Measurements from ENCODE around the gene FBN1. TPM values are rescaled to one million over a fixed set of nuclear protein-coding genes. Genes with fewer than 3 reads are reported as not detected.
A peak's percentile ranks its signal among the peaks of the same experiment; 100 is the strongest.

The FBN1 gene
- total RNA-seq, 2 donors from 2014 or later: 12.1 to 81.9 TPM

DNA sequence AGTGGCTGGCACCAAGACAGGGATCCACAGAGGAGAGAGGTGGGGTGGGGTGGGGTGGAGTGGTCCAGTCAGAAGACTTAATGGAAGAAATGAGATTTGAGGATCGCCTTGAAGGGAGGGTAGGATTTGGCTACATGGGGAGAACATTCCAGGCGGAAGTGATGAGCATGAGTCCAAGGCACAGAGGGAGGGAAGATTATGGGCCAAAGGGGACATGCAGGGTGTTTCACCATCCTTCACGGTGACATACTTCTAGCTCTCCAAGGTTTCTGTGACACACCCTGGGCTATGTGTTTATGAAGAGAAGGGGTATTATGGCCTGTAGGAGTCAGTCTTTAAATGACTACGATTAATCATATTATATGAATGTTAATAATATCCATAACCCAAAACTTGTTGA, 7.7 kb upstream of the FBN1 start:
- TF ChIP-seq POLR2A (IDR thresholded peaks at IDR 0.05): no peak
- no peak for TF ChIP-seq POLR2AphosphoS5 (IDR thresholded peaks at IDR 0.05)
- TF ChIP-seq, protein P1, sequence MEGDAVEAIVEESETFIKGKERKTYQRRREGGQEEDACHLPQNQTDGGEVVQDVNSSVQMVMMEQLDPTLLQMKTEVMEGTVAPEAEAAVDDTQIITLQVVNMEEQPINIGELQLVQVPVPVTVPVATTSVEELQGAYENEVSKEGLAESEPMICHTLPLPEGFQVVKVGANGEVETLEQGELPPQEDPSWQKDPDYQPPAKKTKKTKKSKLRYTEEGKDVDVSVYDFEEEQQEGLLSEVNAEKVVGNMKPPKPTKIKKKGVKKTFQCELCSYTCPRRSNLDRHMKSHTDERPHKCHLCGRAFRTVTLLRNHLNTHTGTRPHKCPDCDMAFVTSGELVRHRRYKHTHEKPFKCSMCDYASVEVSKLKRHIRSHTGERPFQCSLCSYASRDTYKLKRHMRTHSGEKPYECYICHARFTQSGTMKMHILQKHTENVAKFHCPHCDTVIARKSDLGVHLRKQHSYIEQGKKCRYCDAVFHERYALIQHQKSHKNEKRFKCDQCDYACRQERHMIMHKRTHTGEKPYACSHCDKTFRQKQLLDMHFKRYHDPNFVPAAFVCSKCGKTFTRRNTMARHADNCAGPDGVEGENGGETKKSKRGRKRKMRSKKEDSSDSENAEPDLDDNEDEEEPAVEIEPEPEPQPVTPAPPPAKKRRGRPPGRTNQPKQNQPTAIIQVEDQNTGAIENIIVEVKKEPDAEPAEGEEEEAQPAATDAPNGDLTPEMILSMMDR (IDR thresholded peaks at IDR 0.05): no peak
- H3K9me3 ChIP-seq: no peaks in the 10 kb centered on the region
- no peaks in the 10 kb centered on the region for H3K36me3 ChIP-seq
- H3K4me1 ChIP-seq (replicated peaks): no peaks in the 10 kb centered on the region
- intact Hi-C loops (cut with DNase I): loop anchor here (5.0 kb wide), 1 partner anchor 144 kb away; no protein-coding TSS in a partner anchor
- H3K27ac ChIP-seq: no peak overlapping the region
- no peaks in the 10 kb centered on the region for H3K27me3 ChIP-seq (replicated peaks; ENCODE audit: insufficient read depth)
- DNase-seq (ENCODE audit: low spot score): no peak
- no peak overlapping the region for H3K4me3 ChIP-seq
- 93% methylated on average over 4 of the region's 4 CpGs for WGBS

DNA sequence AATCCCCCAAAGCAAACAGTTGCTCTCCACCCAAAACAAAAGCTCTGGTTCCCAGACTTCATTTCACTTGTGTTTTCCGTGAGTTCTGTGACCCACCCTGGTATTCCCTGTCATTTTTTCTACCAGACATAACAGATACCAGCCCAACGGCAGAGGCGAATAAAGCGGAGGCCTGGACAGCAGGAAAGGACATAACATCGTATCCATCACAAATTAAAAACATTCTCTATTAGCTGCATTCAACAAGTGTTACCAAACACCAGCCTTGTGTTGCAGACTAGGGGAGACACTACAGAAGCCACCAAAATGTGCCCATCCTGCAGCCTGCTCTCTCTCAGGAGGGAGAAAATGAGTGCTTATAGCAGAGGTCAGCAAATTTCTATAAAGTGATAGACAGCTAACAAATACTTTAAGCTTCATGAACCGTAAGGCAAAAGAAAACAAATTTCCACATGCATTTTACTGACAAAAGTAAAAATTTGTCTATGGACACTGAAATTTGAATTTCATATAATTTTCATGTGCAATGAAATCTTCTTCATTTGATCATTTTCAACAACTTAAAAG, 7.1 kb upstream of the FBN1 start:
- H3K4me1 ChIP-seq (replicated peaks): no peaks in the 10 kb centered on the region
- DNase-seq (ENCODE audit: low spot score): no peak
- TF ChIP-seq POLR2AphosphoS5 (IDR thresholded peaks at IDR 0.05) (no peak), POLR2A (IDR thresholded peaks at IDR 0.05) (no peak)
- TF ChIP-seq, protein P1 (IDR thresholded peaks at IDR 0.05): no peak
- WGBS: 91% methylated on average over 6 of the region's 6 CpGs
- intact Hi-C loops (cut with DNase I): loop anchor here (5.0 kb wide), 1 partner anchor 145 kb away; no protein-coding TSS in a partner anchor
- no peak overlapping the region for H3K27ac ChIP-seq
- no peaks in the 10 kb centered on the region for H3K36me3 ChIP-seq
- no peaks in the 10 kb centered on the region for H3K9me3 ChIP-seq
- H3K27me3 ChIP-seq (replicated peaks; ENCODE audit: insufficient read depth): no peaks in the 10 kb centered on the region
- no peak overlapping the region for H3K4me3 ChIP-seq

DNA sequence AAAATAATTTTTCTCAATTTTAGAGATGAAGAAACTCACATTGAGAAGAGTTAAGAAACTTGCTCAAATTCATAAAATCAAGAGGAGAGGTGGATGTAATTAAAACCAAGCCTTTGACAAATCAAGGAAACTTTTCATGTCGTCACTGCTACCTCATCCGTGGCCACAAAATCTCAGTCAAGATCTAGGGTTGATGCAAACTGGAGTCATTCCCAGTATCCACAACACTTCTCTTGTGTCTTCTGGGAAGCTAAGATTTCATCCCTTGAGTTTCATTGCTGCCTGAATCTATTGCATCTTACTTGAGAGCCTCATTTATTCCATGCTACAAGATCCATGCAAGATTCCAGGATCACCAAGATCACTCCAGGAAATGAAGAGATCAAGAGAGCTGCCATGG, 5.4 kb upstream of the FBN1 start:
- 97% methylated on average over 2 of the region's 2 CpGs for WGBS
- Histone ChIP-seq H3K4me1 (replicated peaks) (no peaks in the 10 kb centered on the region), H3K27me3 (replicated peaks; ENCODE audit: insufficient read depth) (no peaks in the 10 kb centered on the region), H3K9me3 (no peaks in the 10 kb centered on the region), H3K4me3 (no peak overlapping the region), H3K27ac (no peak overlapping the region), H3K36me3 (no peaks in the 10 kb centered on the region)
- no peak for DNase-seq (ENCODE audit: low spot score)
- intact Hi-C loops (cut with DNase I): loop anchor here (5.0 kb wide), 1 partner anchor 146 kb away; no protein-coding TSS in a partner anchor
- TF ChIP-seq POLR2AphosphoS5 (IDR thresholded peaks at IDR 0.05): no peak
- TF ChIP-seq, protein P1 (IDR thresholded peaks at IDR 0.05): no peak
- TF ChIP-seq POLR2A (IDR thresholded peaks at IDR 0.05): no peak

DNA sequence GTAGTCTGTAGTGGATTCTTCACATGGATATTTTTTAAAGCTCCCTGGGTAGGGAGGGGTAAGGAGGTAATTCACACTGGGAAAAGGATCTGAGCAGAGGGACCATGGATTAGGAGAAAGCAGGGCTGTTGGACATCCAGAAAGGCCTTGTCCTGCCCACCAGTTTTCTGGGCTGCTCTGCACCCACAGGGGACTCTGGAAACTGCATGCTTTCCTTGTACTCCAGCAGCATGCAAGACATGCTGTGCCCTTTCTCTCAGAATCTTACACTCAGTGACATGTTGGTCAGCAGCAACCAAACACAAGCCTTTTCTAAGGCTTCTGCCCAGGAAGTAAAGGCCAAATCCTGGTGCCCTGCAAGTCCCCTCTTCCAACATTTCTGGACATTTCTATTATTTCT, 2.5 kb upstream of the FBN1 start:
- no peak overlapping the region for H3K27ac ChIP-seq
- H3K4me3 ChIP-seq: no peak overlapping the region
- intact Hi-C loops (cut with DNase I): loop anchor here (5.0 to 10.0 kb wide), 2 partner anchors 153 to 291 kb away; no protein-coding TSS in a partner anchor
- no peaks in the 10 kb centered on the region for H3K36me3 ChIP-seq
- H3K9me3 ChIP-seq: no peaks in the 10 kb centered on the region
- no peaks in the 10 kb centered on the region for H3K4me1 ChIP-seq (replicated peaks)
- no peaks in the 10 kb centered on the region for H3K27me3 ChIP-seq (replicated peaks; ENCODE audit: insufficient read depth)
- TF ChIP-seq POLR2AphosphoS5 (IDR thresholded peaks at IDR 0.05) (no peak), POLR2A (IDR thresholded peaks at IDR 0.05) (no peak)
- TF ChIP-seq, protein P1 (IDR thresholded peaks at IDR 0.05): no peak
- DNase-seq (ENCODE audit: low spot score): no peak

DNA sequence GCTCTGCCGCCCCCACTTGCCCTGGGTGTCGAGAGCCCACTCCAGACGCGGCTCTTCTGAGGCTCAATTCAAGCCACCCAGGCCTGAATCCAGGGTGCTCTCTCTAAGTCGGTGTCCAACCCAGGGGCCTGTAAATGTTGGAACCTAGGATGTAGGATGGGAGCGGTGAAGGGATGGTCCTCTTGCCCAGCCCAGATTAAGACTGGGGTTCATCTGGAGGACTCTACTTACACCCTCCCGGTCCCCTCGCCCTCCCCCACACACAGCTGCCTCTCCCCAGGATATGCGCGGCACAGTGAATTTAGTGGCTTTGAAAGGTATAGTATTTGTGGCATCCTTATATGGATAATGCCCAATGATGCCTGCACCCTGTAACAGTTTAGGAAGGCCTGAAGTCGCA, 822 bp upstream of the FBN1 start:
- intact Hi-C loops (cut with DNase I): loop anchor here (5.0 to 10.0 kb wide), 2 partner anchors 152 to 289 kb away; no protein-coding TSS in a partner anchor

More for the DNA sequence above, 822 bp upstream of the FBN1 start:
- Histone ChIP-seq H3K36me3 (no peaks in the 10 kb centered on the region), H3K27me3 (replicated peaks; ENCODE audit: insufficient read depth) (no peaks in the 10 kb centered on the region), H3K4me3 (peak overlapping the region; percentile 58 to 63), H3K27ac (peak overlapping the region; percentile 74 to 75), H3K9me3 (no peaks in the 10 kb centered on the region), H3K4me1 (replicated peaks) (no peaks in the 10 kb centered on the region)
- DNase-seq (ENCODE audit: low spot score): no peak
- 31% methylated on average over 9 of the region's 11 CpGs for WGBS
- no peak for TF ChIP-seq POLR2A (IDR thresholded peaks at IDR 0.05)
- TF ChIP-seq, protein P1 (IDR thresholded peaks at IDR 0.05): no peak
- TF ChIP-seq POLR2AphosphoS5 (IDR thresholded peaks at IDR 0.05): no peak
